ENCODE data around the gene COX4I2.
"Not testable (repeated sequence)": the region's sequence is repeated elsewhere in the genome, so short reads cannot be mapped to it uniquely, and the experiment has no call there.

The COX4I2 gene

DNA sequence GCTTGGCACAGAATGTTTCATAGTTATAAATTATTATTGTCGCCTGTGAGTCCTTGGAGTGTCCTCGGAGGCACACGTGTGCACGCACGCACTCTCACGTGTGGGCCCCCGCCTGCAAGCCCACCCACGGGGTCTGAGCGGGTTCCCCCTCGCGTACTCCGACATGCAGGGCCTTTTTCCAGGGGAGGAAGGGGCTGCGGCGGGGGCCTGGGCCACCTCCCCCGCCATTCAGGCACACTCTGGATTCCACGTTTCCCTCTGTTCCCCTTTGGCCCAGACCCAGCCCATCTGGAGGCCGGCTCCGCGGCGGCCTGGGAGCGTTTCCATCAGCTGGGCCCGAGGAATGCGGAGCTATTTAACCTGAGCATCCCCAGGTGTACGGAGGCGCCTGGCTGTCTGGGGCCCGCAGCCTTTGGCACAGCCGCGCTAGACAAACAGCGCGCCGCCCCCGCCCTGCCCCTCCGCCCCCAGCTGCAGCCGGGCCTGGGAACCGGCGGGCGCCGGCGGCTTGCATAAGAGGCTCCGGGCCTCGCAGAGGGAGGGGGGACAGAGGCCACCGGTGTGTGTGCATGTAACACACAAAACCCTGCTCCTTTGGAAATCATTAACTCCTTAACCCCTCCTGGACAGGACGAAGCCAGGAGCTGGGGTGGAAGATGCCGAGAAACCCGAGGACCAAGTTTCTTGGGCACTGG, 29.3 kb upstream of the COX4I2 start:
- no peak for DNase-seq

- DNase-seq: not testable (repeated sequence)
Observed at GRCh38 chr20:31612271-31612640, 25.5 kb upstream of the COX4I2 start.

DNA sequence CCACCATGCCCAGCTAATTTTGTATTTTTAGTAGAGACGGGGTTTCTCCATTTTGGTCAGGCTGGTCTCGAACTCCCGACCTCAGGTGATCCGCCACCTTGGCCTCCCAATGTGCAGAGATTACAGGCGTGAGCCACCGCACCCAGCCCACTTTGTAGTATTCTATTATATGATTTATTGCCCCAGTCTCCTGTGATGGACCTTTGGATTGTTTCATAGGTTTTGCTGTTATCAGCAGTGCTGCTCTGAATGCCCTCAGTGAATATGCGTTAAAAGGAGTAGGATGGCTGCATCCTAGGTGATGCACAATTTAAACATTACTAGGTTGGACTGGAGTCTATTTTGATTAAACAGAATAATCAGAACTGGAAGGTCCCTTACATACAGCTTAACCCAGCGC, 22.3 kb upstream of the COX4I2 start:
- DNase-seq: no peak

DNA sequence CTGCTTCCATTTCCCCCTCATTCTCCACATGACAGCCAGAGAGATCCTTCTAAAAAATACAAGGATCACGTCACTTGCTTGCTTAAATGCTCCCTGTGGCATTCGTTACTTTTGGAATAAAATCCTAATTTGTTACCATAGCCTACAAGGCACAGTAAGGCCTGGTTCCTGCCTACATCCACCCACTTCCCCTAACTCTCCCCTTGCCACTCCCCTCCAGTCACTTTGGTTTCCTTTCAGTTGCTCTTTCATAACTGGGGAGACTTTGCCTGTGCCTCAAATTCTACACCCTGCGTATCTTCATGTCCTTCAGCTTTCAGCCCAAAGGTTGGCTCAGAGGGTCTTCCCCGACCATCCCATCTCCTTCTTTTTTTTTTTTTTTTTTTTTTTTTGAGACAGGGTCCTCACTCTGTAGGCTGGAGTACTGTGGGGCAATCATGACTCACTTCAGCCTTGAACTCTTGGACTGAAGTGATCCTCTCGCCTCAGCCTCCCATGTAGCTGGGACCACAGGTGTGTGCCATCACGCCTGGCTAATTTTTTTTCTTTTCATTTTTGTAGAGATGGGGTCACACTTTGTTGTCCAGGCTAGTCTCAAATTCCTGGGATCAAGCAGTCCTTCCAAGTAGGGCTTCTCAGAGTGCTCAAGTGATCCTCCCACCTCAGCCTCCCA, 20.1 kb upstream of the COX4I2 start:
- no peak for DNase-seq

- no peak for DNase-seq
Observed at GRCh38 chr20:31620246-31620645, 17.5 kb upstream of the COX4I2 start.

GRCh38 chr20:31623123-31623505, 14.6 kb upstream of the COX4I2 start:
- DNase-seq: not testable (repeated sequence)

GRCh38 chr20:31626534-31626933, 11.2 kb upstream of the COX4I2 start:
- DNase-seq: not testable (repeated sequence)

GRCh38 chr20:31628057-31628456, 9.7 kb upstream of the COX4I2 start:
- not testable (repeated sequence) for DNase-seq

DNA sequence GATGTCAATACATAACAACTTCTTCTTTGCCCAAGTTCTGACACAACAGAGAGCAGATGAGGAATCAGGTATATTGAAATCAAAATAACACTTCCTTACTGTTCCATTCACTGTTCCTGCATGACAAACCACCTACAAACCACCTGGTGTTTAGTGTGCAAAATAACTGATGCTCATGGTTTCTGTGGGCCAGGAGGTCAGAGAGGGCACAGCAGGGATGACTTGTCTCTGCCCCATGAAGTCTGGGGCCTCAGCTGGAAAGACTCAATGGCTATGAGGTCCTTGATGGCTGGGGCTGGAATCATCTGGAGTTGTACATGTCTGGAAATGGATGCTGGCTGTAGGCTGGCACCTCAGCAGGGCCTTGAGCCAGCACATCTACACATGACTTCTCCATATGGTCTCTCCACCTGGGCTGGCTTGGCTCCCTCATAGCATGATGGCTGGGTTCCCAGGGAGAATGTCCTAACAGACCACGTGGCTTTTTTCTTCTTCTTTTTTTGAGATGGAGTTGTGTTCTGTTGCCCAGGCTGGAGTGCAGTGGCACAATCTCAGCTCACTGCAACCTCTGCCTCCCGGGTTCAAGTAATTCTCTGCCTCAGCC, 7.4 kb upstream of the COX4I2 start:
- no peak for DNase-seq

GRCh38 chr20:31632548-31633338, 5.0 kb upstream of the COX4I2 start:
- DNase-seq: no peak

DNA sequence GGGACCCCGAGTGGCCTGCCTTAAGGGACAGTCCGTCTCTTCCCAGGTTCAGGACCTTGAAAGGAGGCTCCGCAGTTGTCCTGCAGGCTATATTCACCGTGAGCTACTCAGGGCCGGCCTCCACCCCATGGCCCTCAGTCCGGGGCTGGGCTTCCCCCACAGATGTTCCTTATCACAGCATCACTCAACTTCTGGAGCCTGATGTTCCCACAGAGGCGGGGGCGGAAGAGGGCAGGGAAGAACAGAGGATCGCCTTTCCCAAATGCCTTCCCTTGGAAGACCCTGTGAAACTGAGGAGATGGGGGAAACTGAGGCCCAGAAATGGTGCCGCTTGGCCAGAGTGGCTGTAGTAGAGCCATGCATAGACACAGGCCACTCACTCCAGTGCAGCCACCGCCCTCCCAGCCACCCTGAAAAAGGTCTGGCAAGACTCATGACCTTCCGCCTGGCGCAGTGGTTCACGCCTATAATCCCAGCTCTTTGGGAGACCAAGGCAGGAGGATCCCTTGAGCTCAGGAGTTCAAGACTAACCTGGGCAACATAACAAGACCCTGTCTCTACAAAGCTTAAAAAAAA, 4.3 kb upstream of the COX4I2 start:
- DNase-seq: no peak

- DNase-seq: no peak
Observed at GRCh38 chr20:31638317-31638716, 605 bp downstream of the COX4I2 start.

GRCh38 chr20:31638816-31639215, 1.1 kb downstream of the COX4I2 start:
- DNase-seq: no peak

DNA sequence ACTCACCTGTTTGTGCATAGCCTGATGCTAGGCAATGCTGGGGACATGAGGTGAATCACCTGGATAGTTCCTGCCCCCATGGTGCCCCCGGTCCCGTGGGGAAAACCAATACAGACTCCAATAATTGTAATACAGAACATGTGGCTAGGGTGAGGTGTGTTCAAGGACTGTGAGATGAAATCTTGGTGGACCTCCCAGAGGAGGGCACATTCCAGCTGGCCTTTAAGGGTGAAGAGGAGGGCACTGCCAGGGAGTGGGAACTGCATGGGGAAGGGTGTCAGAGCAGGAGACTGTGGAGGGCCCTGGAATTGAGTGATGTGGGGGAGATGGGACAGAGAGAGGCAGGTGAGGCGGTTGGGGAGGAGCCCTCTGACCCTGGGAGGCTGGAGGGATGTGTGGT, 2.5 kb downstream of the COX4I2 start:
- DNase-seq: no peak

GRCh38 chr20:31641391-31641790, 3.7 kb downstream of the COX4I2 start:
- no peak for DNase-seq

DNA sequence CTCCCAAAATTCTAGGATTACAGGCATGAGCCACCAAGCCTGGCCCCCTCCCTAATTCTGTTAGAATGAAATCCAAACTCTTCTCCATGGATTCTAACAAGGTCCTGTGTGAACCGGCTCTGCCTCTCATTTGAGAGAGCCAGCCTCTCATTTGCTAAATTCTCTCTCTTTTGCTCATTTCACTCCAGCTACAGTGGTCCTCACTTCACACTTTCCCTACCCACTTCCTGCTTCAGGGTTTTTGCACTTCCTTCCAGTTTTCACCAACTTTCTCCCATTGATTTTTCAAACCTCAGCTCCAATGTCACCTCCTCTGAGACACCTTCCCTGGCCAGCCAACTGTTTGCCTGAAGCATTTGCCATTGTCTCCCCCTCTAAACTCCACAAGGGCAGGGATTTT, 5.1 kb downstream of the COX4I2 start:
- DNase-seq: no peak

- no peak for DNase-seq
Observed at GRCh38 chr20:31643522-31643921, 5.8 kb downstream of the COX4I2 start.

- no peak for DNase-seq
Observed at GRCh38 chr20:31644701-31645100, 7.0 kb downstream of the COX4I2 start.

- not testable (repeated sequence) for DNase-seq
Observed at GRCh38 chr20:31648104-31648503, 10.4 kb downstream of the COX4I2 start.

DNA sequence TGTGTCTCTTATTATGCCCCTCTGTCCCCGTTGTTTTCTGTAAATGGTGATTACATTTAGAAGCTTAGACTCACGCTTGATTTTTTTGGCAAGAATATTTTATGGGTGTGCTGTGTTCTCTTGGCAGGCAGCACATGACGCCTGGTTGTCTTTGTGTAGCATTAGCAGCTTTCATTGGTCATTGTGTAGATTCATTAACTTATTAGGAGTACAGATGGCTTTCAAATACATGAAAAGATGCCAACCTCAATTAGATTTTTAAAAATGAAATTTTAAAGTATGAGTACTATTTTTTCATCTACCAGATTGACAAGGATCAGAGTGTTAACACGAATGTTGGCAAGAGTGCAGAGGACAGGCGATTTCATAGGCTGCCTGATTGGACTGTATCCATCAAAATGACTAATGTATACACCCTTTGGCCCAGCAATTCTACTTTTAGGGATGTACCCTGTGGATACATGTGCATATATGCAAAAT, 15.2 kb downstream of the COX4I2 start:
- no peak for DNase-seq

GRCh38 chr20:31653561-31653960, 15.8 kb downstream of the COX4I2 start:
- no peak for DNase-seq

- no peak for DNase-seq
Observed at GRCh38 chr20:31654534-31654933, 16.8 kb downstream of the COX4I2 start.

Data from activated CD4-positive, alpha-beta T cell treated with anti-CD3 and anti-CD28 coated beads for 48 hours (primary cell).